HG03457 (cell line): ENCODE results near the gene EXD3.

Experiments
- ATAC-seq: cut with Tn5 transposase; IDR thresholded peaks from one replicate; pipeline ENCODE4 v1.9.1; 2021; ENCODE audit warnings: moderate number of reproducible peaks; ENCODE audit not compliant: unreplicated experiment

The EXD3 gene

DNA sequence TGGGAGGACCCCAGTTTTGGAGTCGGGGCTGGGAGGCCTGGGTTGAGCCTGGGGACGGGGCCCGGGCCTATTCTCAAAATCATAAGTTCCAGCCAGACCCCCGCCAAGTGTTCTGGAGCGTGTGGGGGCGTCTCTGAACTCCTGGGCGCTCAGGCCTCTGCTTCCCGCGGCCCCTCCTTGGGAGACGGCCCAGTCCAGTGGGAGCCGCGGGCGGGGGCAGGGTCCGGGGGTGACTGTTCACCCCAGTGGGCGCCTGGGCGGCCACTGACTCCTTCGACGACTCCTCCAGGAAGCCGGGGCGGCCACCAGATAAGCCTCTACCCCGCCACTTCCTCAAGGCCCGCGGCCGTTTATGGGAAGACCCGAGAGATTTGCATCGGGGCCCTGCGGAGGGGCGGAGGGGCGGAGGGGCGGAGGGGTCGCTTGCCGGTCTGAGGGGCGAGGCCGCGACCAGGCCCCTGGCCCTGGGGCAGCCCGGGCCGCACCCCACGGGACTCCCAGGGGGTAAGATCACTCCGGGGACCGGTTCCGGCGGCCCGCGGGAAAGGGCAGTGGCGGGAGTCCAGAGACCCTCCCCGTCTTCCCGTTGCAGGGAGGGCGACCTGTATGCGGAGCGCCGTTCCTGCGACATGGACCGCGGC, 144.8 kb downstream of the EXD3 start:
- no peak for ATAC-seq

DNA sequence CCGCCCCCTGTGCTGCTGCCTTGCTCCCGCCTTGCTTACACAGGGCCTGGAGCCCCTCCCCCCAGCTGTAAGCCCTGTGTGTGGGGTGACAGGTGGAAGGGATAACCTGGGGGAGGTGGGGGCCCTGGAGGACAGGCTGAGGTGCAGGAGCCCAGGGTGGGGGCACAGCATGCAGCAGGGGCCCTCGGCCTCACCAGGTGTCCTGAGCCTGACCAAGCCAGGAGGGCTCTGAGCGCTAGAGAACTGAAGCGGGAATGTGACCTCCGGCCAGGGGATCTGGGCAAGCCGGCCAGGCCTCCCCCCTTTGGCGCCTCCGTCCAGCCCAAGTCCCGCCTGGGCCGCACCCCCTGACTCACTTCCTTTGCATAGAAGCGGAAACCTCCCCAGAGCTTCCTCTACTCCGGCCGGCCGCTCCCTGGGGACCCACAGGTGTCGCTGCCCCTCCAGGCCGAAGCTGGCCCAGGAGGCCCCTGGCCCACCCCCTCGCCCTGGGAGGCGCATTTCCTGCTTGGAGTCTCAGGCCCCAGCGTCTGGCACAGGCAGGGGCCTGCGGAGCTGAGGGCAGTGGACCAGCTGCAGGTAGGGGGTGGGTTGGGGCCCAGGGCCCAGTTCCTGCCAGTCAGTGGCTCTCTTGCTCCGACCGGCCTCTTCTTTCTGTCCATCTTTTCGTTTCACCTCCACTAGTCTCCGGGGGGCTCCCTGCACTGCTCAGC, 145.5 kb downstream of the EXD3 start, which contains the start of gene TOR4A:
Gene TOR4A (plus strand): TSS at position 398 of the 713 bp plus-strand sequence. CDS start 964 bp downstream, outside the sequence.
- ATAC-seq, result no peak

DNA sequence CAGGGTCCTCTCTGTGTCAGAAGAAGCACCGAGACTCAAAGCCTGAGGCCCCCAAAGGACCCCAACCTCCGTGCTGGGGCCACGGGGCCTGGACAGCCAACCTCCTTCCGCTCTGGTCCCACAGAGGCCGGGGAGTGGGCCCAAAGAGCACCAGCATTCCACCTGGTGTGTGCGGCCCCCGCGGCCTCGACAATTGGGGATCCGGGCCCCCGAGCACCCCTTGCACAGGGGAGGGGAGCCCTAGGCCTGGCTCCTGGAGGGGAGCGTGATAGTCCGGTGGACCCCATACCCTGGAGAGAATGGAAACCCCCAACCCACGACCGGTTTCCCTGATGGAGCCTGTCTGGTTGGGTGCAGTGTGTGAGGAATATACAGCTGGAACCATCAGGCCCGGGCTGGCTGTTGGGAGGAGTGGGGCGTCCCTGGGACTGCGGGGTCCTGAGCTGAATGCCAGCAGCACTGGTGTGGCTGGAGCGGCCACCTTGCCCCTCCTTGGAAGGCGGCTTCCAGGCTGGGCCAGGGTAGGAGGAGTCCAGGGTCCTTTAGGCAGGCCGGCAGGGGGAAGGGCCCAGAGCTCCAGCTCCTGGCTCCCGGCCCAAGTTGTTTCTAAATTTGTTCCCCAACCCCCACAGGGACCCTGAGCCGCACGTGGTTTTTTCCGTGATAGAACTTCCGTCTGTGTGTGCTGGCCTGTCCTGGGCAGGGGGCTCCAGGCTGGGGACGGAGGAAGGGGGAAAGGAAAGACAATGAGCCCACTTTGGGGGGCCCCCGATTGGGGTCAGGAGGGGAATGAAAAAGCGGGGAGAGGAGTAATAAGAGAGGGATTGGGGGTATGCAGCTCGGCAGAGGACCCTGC, 146.3 kb downstream of the EXD3 start:
- ATAC-seq, result no peak

DNA sequence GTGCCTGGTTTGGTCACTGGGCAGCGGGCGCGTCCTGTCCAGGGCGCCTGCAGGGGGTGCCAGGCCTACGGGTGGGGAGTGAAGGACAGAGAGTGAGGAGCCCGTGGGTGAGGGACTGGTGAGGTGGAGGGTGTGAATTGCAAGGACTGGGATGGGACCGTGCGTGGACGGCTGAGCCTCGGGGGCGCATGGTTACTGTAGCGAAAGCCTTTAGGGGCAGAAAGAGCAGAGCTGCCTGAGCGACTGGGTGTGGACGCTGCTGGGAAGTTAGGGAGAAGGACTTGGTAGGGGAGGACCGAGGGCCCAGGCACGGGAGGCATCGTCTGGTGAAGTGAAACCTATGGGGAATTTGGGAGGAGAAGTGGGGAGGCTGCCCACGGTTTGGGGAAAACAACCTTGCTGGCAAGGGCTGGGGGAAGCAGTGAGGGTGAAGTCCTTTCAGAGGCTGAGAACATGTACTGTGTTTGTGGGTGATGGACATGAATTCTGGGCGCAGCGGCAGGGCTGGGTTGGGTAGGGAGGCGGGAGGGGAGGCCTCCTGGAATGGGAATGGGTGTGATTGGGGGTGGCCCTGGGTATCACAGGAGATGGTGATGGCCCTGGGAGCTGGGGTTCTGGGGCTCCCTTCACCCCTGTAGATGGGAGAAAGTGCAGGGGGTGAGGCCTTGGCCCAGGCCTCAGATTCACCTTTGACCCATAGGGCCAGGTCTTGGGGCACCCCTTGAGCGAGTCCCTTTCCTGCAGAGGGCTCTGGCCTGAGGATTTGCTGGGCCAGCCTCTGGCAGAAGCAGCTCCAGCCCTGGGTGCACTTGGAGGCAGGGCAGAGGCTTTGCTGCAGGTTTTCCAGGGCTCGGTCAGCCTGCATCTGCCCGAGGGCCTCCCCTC, 147.1 kb downstream of the EXD3 start:
- ATAC-seq, result no peak

DNA sequence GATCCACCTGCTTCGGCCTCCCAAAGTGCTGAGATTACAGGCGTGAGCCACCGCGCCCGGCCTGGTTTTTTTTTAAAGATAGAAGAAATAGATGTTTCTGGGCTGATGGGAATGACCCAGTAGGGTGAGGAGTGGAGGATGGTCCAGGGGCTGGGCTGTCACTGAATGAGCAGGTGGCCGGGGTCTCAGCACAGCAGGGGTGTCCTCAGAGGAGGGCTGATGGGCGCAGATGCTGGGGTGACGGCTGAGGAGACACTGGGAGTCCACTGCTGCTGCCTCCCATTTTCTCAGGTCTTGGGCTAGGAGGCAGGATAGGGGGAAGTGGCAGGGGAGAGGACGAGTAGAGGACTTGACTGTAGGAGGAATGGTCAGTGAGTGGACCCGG, 147.8 kb downstream of the EXD3 start:
- ATAC-seq, result no peak

DNA sequence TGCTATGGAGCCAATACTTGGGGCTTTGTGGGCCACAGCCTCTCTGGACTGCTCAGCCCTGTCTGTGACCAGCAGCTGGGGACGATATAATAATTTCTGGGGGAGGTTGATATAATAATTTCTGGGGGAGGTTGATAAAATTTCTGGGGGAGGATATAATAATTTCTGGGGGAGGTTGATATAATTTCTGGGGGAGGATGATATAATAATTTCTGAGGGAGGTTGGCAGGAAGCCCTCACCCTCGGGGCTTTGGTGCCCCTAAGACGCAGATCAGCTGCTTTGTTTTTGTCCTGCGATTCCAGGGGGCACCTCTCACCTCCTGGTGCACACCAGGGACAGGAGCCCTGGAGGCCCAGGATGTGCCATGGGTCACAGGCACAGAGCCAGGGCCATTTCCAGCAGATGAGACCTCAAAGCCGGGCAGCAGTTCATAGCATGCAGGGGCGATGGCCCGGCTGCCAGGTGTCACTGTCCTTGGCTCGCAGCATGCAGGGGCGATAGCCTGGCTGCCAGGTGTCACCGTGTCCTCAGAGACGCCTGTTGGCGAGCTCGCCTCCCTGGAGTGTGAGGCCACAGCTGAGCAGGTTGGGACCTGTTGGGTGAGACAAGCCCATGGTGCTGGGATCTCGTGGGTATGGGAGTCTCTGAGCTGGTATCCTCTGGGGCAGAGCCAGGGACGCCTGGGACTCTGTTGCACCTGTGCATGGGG, 149.2 kb downstream of the EXD3 start:
- no peak for ATAC-seq

DNA sequence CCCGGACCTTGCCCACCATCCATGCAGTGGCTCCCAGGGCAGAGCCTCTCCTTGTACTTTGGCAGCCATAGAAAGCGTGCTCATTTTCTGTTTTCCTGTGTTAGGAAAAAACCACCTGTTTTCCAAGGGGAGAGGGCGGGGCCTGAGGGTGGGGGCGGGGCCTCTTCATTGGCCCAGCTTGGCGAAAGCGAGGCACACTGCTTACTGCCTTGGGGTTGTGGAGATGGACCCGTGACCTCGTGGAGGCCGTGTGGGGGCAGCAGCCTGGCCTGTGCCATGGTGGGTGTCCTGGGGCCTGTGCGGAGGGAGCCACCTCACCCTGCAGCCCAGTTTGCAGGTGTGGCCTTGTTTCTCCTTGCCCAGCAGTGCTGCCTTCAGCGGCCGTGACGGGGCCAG, 149.9 kb downstream of the EXD3 start:
- no peak for ATAC-seq

DNA sequence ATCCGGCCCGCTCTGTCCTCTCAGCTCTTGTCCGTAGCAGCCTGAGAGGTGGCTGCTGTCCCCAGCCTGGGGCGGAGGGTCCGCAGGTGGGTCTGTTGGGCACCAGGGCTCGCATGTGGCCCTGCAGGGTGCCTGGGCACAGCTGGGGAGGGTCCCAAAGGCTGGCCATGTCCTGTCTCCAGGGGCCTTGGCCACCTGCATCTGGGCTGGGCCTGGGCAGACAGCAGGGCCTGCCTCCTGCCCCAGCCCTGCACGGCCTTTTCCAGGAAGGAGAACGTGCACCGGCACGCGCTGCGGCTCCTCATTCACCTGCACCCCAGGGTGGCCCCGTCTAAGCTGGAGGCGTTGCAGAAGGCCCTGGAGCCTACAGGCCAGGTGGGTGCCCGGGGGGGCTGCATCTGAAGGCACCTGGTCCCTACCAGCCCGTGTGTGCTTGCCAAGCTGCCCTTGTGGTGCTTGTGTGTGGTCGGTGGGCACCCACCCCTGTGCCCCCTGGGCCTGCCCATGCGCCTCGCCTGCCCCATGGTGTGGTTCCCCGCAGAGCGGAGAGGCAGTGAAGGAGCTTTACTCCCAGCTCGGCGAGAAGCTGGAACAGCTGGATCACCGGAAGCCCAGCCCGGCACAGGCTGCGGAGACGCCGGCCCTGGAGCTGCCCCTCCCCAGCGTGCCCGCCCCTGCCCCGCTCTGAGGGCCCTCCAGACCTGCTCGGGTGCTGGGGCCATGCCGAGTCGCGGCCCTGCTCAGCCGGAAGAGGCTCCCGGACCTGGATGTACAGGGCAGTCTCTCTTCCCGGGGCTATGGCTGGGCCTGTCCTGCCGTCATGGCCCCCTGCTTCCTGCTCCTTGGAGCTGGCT, 150.5 kb downstream of the EXD3 start:
- ATAC-seq, result no peak

DNA sequence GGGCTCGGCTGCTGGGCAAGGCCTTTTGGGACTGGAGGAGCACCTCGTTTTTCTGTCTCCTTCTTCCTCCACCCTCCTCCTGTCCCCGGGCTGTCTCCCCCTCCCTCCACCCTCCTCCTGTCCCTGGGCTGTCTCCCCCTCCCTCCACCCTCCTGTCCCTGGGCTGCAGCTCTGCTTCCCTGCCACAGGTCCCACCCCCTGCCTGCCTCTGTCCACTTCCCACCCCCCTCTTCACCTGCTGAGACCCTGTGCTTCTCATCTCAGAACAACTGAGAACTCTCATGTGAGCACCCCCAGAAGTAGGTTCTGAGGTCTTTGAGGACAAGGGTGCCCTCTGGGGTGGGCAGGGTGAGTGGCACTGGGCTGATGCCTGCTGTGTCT, 151.3 kb downstream of the EXD3 start:
- ATAC-seq, result no peak

DNA sequence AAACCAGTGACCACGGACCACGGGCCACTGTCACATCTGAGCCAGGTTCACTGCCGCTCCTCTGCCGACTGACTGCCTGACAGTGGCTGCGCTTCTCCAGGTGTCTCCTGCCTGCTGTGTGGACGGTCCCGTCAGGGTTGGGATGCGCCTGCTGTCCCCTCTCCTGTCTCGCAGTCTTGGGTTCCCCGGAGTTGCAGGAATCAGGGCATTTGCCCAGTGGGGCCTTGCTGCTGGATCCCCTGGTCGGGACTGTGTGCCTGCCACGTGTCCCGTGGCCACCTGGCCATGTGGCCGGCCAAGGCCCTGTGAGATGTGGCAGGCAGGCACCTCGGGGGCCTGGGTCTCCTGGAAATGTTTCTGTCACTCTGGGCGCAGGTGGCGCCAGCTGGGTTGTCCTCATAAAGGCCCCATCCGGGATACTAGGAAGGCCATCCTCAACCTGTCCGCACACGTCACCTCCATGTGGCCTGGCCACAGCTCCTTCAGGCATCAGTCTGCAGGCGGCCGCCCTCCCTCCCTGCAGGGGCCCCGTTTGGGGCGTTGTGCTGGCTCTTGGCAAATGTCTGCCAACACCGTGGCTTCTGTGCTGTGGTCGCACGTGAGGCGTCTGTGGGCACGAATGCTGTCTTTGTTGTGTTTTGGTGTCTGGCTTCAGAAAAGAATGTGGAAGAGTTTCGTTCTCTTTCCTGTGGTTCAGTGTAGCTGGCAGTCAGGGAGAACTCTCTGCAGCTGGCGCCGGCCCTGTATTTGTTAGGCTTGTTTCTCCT, 151.8 kb downstream of the EXD3 start:
- ATAC-seq, result no peak

DNA sequence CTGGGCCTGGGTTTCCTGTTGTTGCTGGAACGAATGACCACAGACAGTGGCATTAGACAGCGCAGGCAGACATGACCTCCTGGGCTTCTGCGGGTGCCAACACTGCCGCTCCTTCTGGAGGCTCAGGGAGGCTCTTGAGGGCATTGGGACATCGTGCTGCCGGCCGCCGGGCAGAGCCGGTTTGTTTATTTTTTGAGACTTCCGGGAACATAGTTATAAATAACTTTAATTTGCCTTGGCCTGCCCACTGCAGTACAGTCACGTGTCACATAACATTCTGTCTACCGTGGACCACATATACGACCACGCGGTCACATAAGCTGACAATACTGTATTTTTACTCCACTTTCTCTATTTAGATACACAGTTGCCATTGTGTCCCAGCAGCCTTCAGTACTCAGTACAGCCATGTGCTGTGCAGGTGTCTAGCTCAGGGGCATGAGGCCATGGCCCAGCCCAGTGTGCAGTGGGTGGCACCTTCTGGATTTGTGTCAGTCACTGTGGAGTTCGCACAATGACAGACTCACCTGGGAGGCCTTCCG, 153.7 kb downstream of the EXD3 start:
- ATAC-seq, result no peak

DNA sequence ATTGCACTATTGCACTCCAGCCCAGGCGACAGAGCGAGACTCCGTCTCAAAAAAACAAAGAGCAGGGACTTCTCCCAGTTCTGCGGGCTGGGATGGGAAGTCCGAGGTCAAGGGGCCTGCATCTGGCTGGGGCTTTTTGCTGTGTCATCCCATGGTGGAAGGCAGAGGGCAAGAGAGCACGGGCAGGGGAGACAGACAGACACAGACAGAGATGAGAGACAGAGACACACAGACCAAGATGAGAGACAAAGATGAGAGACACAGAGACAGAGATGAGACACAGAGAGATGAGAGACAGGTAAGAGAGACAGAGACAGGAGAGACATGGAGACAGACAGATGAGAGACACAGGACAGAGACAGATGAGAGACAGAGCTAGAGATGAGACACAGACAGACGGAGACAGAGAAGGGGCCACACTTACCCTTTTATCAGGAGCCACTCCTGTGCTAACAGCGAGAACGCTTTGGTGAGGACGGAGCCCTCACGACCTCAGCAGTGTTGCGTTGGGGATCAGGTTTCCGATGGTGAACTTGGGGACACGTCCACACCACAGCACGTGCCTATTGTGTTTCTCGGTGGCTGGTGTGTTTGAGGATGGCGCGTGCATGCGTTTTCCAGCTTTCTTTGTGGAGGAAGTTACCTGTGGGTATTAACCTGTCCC, 154.3 kb downstream of the EXD3 start:
- no peak for ATAC-seq

DNA sequence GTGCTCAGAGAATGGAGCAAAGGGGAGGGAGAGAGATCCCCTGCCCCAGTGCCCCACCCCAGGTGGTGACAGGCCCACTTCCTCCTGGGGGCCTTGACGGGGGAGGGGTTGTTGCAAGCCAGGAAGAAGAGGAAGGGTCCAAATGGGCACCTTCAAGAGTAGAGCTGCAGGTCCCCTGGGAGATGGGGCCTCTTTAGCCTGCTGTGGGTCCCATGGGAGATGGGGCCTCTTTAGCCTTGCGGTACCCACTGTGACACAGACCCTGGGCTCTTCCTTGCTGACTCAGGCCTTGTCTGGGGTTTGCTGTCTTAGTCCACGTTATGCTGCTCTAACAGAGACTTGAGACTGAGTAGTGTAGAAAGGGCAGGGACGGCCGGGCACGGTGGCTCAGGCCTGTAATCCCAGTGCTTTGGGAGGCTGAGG, 155.0 kb downstream of the EXD3 start:
- no peak for ATAC-seq

DNA sequence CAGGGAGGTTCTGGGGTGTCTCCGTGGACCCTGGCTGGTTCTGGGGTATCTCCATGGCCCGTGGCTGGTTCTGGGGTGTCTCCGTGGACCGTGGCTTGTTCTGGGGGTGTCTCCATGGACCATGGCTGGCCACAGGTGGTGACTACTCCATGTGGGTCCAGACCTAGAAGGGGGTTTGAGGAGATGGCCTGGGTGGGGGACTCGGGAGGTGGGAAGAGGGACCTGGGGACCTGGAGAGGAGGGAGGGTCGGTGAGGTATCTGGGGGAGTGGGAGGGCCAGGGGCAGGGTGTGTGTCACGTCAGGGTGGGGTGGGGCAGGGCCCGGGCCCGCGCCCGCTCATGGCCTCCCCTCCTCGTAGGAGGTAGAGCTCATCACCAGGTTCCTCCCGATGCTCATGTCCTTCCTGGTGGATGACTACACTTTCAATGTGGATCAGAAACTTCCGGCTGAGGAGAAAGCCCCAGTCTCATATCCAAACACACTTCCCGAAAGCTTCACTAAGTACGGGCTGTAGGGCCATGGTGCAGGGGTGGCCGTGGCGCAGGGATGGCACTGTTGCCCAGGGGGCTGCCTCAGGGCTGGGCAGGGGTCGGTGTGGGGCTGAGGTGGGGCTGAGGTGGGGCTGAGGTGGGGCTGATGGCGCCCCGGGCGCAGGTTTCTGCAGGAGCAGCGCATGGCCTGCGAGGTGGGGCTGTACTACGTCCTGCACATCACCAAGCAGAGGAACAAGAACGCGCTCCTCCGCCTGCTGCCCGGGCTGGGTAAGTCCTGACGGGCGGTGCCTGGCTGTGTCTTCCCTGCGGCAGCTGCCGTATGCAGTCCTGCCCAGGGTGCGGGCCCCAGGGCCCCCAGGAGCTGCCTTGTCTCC, 156.1 kb downstream of the EXD3 start:
- no peak for ATAC-seq

DNA sequence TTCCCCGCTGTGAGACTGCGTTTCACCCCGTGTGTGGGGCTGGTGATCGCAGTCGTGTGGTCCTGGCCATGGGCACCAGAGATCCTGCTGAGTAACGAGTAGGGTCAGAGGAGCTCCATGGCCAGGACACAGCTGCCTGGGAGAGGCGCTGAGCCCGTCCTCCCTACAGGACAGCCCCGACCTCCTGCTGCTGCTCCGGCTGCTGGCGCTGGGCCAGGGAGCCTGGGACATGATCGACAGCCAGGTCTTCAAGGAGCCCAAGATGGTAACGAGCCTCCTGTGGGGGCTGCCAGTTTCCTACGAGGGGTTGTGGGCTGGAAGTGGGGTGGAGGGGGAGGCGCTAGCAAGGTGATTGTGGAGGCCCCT, 156.8 kb downstream of the EXD3 start:
- no peak for ATAC-seq

DNA sequence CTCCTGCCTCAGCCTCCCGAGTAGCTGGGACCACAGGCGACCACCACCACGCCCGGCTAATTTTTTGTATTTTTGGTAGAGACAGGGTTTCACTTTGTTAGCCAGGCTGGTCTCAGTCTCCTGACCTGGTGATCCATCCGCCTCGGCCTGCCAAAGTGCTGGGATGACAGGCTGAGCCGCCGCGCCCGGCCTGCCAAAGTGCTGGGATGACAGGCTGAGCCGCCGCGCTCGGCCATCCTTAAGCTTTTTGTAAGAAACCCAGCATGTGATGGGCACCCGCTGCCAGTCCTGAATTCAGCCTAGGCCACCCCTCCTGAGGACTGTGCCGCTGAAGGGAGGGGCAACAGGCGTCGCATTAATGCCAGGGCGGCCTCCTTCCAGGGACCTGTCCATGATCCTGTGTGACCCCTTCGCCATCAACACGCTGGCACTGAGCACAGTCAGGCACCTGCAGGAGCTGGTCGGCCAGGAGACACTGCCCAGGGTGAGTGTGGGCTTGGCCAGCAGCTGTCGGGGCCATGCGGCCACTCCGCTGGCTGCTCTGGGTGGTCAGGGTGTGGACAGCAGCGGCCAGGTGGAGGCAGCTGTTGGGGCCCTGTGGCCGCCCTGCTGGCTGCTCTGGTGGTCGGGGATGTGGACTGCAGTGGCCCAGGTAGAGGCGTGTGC, 157.3 kb downstream of the EXD3 start:
- no peak for ATAC-seq
